Gastroesophageal sphincter (tissue), 4 donors: ENCODE data around the gene TAF3. TPM values are rescaled to one million over a fixed set of nuclear protein-coding genes. Genes with fewer than 3 reads are reported as not detected.

Experiments
- ATAC-seq: fragments of 150-250 bp; one replicate; pipeline ENCODE4 v1.9.1; 2016; ENCODE audit warnings: mild to moderate bottlenecking, moderate library complexity
- H3K27ac ChIP-seq, 4 donors: fragments of 200-600 bp; sonication (generic) in 3 of 4; 1 replicate in 3 of 4; 2 replicates in 1 of 4; pipeline ENCODE4 v1.5.1; 2016 to 2019
- H3K27me3 ChIP-seq: fragments of 200-600 bp; sonication (generic); one replicate; pipeline ENCODE4 v1.5.1; 2019
- H3K36me3 ChIP-seq, 2 donors: fragments of 200-600 bp; sonication (generic); one replicate each; pipeline ENCODE4 v1.5.1; 2019; ENCODE audit warnings: control low read depth in 1 of 2
- H3K4me1 ChIP-seq, 3 donors: fragments of 200-600 bp; sonication (generic); 1 replicate in 2 of 3; 2 replicates in 1 of 3; pipeline ENCODE4 v1.5.1; 2016 to 2019; ENCODE audit warnings: control low read depth in 2 of 3
- H3K4me3 ChIP-seq, 2 donors: fragments of 200-600 bp; sonication (generic); one replicate each; pipeline ENCODE4 v1.5.1; 2019; ENCODE audit warnings: mild to moderate bottlenecking in 1 of 2, moderate library complexity in 1 of 2
- H3K9me3 ChIP-seq, 3 donors: fragments of 200-600 bp; sonication (generic); one replicate each; pipeline ENCODE4 v1.5.1; 2017 to 2019; ENCODE audit warnings: control low read depth in 2 of 3
- EP300 ChIP-seq: sonication (generic); formaldehyde crosslinking; IDR thresholded peaks from one replicate; pipeline ENCODE4 v1.6.1; 2017; ENCODE audit warnings: antibody characterized with exemption, mild to moderate bottlenecking
- POLR2A ChIP-seq, 2 donors: fragments of 450-650 bp; IDR thresholded peaks; one replicate each; pipeline ENCODE4 v1.6.1; 2017; ENCODE audit warnings: antibody characterized with exemption in 2 of 2, mild to moderate bottlenecking in 2 of 2, moderate library complexity in 1 of 2
- POLR2AphosphoS5 ChIP-seq: sonication (generic); formaldehyde crosslinking; IDR thresholded peaks from one replicate; pipeline ENCODE4 v1.6.1; 2017; ENCODE audit warnings: antibody characterized with exemption
- WGBS, 2 donors: methylation state at CpG; one replicate each; pipeline ENCODE4 v1.1.5; 2018; ENCODE audit warnings: low coverage in 1 of 2; 5-methylcytosine and 5-hydroxymethylcytosine counted together
- total RNA-seq, 4 donors: library from RNA; depleted of rRNA; stranded (reverse); fragments of >200 nt; gene quantifications; one replicate each; pipeline ENCODE4 v1.1.0, GENCODE V29; 2016
- TF ChIP-seq, protein P1 (sequence below), 4 experiments: fragments of 200-600 bp in 2 of 4; fragments of 450-650 bp in 2 of 4; sonication (generic) in 1 of 4; IDR thresholded peaks; one replicate each; pipeline ENCODE4 v1.5.1; 2017 to 2019; ENCODE audit warnings: antibody characterized with exemption in 4 of 4, mild to moderate bottlenecking in 2 of 4, moderate library complexity in 2 of 4

The TAF3 gene
- total RNA-seq, 4 donors from 2014 or later, result 5.7 to 11.8 (median 8.8) TPM

DNA sequence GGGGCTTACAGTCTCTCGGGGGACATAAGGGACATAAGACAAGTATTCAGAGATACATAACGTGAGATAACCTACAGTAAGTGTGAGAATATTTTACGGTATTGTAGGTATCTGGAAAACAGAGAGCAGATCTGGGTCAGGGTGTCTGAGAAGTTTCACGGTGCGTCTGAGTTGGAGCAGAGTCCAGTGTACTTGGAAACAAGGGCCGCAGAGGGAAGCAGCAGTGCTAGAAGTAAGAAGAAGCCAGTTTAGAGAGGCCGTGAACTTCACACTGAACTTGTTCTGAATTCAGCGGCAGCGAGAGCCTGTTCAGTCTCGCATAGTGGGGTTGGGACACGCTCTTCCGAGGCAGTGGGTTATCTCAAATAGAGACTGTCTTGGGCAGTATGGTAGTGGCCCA, 85.5 kb downstream of the TAF3 start:
- Histone ChIP-seq H3K9me3 (no peaks in the 10 kb centered on the region), H3K27me3 (no peaks in the 10 kb centered on the region), H3K27ac (no peak overlapping the region), H3K4me1 (peaks cover 0 to 2% (median 0%) of the 10 kb centered on the region in 3 donors), H3K4me3 (no peak overlapping the region), H3K36me3 (peaks cover 0 to 5% of the 10 kb centered on the region in 2 donors)
- WGBS, 2 donors, result 89 to 97% methylated on average over 9 to 12 of the region's 12 CpGs
- TF ChIP-seq POLR2AphosphoS5, result no peak
- no peak for ATAC-seq

DNA sequence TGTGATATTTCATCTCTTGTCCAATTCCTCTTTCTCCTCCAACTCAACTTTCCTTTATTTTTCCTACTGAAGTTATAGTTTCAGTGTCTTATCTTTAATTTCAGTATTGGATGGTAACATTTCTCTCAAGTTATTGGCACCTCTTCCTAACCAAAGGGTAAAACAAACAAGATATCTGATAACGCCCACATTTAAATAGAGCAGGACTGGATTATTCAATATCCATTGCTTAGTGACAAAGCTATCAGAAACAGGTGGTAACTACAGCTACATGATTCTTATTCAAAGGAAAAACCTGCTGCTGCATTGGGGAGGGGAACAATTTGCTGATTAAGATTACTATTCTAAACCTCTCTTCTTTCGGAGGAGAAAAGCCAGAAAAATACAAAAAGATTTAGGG, 87.8 kb downstream of the TAF3 start:
- H3K27me3 ChIP-seq, result no peaks in the 10 kb centered on the region
- H3K27ac ChIP-seq, result no peak overlapping the region
- peaks cover 0 to 5% (median 0%) of the 10 kb centered on the region in 3 donors for H3K4me1 ChIP-seq
- H3K9me3 ChIP-seq, result no peaks in the 10 kb centered on the region
- no peak overlapping the region for H3K4me3 ChIP-seq
- TF ChIP-seq POLR2A (IDR thresholded peaks at IDR 0.05) (no peak), POLR2AphosphoS5 (no peak), EP300 (no peak)
- TF ChIP-seq, protein P1, sequence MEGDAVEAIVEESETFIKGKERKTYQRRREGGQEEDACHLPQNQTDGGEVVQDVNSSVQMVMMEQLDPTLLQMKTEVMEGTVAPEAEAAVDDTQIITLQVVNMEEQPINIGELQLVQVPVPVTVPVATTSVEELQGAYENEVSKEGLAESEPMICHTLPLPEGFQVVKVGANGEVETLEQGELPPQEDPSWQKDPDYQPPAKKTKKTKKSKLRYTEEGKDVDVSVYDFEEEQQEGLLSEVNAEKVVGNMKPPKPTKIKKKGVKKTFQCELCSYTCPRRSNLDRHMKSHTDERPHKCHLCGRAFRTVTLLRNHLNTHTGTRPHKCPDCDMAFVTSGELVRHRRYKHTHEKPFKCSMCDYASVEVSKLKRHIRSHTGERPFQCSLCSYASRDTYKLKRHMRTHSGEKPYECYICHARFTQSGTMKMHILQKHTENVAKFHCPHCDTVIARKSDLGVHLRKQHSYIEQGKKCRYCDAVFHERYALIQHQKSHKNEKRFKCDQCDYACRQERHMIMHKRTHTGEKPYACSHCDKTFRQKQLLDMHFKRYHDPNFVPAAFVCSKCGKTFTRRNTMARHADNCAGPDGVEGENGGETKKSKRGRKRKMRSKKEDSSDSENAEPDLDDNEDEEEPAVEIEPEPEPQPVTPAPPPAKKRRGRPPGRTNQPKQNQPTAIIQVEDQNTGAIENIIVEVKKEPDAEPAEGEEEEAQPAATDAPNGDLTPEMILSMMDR (IDR thresholded peaks at IDR 0.05), result no peak
- H3K36me3 ChIP-seq, result no peaks in the 10 kb centered on the region
- WGBS, 2 donors, result 97 to 100% methylated on average over 1 to 2 of the region's 2 CpGs
- ATAC-seq, result no peak

- H3K36me3 ChIP-seq, result no peaks in the 10 kb centered on the region
- H3K27ac ChIP-seq, result no peak overlapping the region
- WGBS, 2 donors, result 83% methylated on average over 4 of the region's 8 CpGs; no CpG with 5 or more reads in 1 of the 2 donors
- H3K4me3 ChIP-seq, result no peak overlapping the region
- H3K9me3 ChIP-seq, result no peaks in the 10 kb centered on the region
- no peak for ATAC-seq
- H3K4me1 ChIP-seq, result peaks cover 0 to 9% (median 0%) of the 10 kb centered on the region in 3 donors
- TF ChIP-seq POLR2AphosphoS5 (no peak), POLR2A (IDR thresholded peaks at IDR 0.05) (no peak), EP300 (no peak)
- TF ChIP-seq, protein P1 (IDR thresholded peaks at IDR 0.05), result no peak
- H3K27me3 ChIP-seq, result no peaks in the 10 kb centered on the region
Measured at GRCh38 chr10:7908541-7909210, 90.4 kb downstream of the TAF3 start.

GRCh38 chr10:7913126-7913872, 95.0 kb downstream of the TAF3 start:
- Histone ChIP-seq H3K9me3 (no peaks in the 10 kb centered on the region), H3K27me3 (no peaks in the 10 kb centered on the region), H3K4me3 (no peak overlapping the region), H3K36me3 (no peaks in the 10 kb centered on the region), H3K4me1 (peaks cover 0 to 15% (median 0%) of the 10 kb centered on the region in 3 donors), H3K27ac (no peak overlapping the region)
- TF ChIP-seq POLR2A (IDR thresholded peaks at IDR 0.05) (no peak), POLR2AphosphoS5 (no peak), EP300 (no peak)
- TF ChIP-seq, protein P1 (IDR thresholded peaks at IDR 0.05), result no peak
- no peak for ATAC-seq
- WGBS, 2 donors, result 81 to 93% methylated on average over 2 to 3 of the region's 3 CpGs

DNA sequence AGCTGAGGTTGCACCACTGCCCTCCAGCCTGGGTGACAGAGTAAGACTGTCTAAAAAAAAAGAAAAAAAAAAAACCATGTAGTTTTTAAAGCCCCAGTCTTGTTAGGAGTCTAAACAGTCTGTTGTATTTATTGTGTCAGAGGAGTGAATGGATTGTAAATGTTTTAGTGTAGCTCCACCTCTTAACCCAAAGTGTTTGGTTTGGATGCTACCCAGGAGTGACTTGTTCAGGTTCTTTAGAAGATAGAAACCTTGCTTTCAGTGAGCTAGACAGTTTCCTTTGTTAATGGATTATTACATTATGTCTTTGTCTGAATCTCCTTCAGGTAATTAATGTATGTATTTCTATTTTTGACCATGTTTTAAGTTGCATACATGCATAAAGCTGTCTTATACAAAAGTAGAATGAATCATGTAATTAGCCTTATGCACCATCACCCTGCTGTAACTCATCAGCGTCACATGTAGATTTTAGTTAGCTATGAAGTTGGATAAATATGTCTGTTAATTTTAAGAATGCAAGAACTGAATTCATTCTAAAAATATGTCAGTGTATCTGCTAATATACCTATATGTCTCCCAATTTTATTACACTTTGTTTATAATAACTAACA, 97.7 kb downstream of the TAF3 start:
- no peak for ATAC-seq
- peaks cover 0 to 14% (median 0%) of the 10 kb centered on the region in 3 donors for H3K4me1 ChIP-seq

More for the DNA sequence above, 97.7 kb downstream of the TAF3 start:
- no peak for TF ChIP-seq POLR2A (IDR thresholded peaks at IDR 0.05)
- no peak for TF ChIP-seq POLR2AphosphoS5
- TF ChIP-seq EP300, result no peak
- TF ChIP-seq, protein P1 (IDR thresholded peaks at IDR 0.05), result no peak
- Histone ChIP-seq H3K36me3 (no peaks in the 10 kb centered on the region), H3K9me3 (no peaks in the 10 kb centered on the region), H3K4me3 (no peak overlapping the region), H3K27me3 (no peaks in the 10 kb centered on the region), H3K27ac (no peak overlapping the region)
- 80 to 94% methylated on average over 1 of the region's 1 CpG for WGBS, 2 donors
